GM21576 (cell line): Measurements from ENCODE around the gene PROSER3.
"Not testable (repeated sequence)": the region's sequence is repeated elsewhere in the genome, so short reads cannot be mapped to it uniquely, and the experiment has no call there.

Experiments used
- ATAC-seq: cut with Tn5 transposase; IDR thresholded peaks from one replicate; pipeline ENCODE4 v1.9.1; 2021; ENCODE audit warnings: mild to moderate bottlenecking, moderate library complexity; ENCODE audit not compliant: unreplicated experiment

The PROSER3 gene

DNA sequence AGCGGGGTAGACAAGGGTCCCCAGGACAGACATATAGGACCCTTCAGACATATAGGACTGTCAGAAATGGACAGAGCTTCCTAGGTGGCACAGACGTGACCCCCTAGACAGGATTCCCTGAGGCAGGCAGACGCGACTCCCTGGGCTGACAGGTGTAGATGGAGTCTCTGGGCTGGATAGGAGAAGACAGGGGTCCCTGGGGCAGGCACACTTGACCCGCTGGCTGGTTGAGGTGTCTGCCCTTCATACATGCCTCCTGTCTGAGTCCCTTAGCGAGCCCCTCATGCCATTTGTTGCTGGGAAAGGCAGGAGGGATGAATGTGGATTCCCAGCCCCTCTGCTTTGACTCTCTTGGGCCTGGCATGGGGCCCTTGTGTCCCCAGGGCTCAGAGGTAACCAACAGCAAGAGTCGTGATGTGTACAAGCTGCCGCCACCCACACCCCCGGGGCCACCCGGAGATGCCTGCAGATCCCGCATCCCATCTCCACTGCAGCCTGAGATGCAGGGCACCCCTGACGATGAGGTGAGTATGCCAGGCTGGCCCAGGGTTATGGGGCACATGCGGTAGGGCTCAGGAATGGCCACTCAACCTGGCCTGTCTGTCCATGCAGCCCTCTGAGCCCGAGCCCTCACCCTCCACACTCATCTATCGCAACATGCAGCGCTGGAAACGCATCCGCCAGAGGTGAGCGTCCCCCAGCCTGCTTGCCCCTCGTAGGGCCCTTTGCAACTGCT is 4.2 kb upstream of the PROSER3 start:
- ATAC-seq = no peak

GRCh38 chr19:35754370-35755130 is 3.4 kb upstream of the PROSER3 start:
- ATAC-seq = no peak

GRCh38 chr19:35755131-35755549 is 2.8 kb upstream of the PROSER3 start:
- no peak for ATAC-seq

DNA sequence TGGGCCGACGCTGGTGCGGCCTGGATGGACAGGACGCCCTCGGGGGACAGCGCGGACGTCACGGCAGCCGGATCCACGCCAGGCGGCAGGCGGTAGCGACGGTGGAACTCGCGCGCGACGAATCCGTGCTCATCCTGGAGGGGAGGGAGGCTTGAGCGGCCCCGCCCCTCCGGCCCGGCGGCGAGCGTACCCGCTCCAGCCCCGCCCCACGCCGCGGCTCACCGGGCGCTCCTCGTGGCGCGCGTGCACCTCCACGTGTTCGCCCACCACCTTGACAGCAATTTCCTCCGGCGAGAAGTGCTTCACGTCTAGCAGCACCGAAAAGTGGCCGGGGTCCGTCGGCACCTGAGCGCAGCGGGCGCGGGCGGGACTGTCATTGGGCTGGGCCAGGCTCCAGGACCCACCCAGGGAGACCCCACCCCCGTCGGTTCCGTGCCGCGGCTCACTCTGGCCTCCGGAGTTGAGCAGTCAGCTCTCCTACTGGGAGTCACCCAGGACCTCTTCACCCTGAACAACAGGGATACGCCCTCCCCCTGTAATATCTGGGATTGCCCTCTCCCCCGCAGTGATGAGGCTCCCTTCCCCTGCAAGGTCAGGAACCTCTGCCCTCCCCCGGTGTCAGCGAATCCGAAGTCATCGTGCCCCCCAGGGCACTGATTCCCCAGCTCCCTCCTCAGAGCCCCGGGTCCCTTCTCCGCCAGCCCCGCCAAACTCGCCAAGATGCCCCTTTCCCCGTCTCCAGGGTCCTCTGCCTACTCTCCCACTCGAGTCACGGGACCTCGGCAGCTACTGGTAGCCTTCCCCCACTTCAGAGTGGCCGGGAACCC is 2.2 kb upstream of the PROSER3 start:
- ATAC-seq = no peak

- no peak for ATAC-seq
Observed at GRCh38 chr19:35756377-35757230, 1.4 kb upstream of the PROSER3 start, which contains the start of gene HSPB6. HSPB6 (minus strand) TSS chr19:35757029; CDS start chr19:35757008, 21 bp downstream.

- ATAC-seq = no peak
Observed at GRCh38 chr19:35757231-35757748, 686 bp upstream of the PROSER3 start.

GRCh38 chr19:35759697-35760096 is 1.7 kb downstream of the PROSER3 start:
- no peak for ATAC-seq

DNA sequence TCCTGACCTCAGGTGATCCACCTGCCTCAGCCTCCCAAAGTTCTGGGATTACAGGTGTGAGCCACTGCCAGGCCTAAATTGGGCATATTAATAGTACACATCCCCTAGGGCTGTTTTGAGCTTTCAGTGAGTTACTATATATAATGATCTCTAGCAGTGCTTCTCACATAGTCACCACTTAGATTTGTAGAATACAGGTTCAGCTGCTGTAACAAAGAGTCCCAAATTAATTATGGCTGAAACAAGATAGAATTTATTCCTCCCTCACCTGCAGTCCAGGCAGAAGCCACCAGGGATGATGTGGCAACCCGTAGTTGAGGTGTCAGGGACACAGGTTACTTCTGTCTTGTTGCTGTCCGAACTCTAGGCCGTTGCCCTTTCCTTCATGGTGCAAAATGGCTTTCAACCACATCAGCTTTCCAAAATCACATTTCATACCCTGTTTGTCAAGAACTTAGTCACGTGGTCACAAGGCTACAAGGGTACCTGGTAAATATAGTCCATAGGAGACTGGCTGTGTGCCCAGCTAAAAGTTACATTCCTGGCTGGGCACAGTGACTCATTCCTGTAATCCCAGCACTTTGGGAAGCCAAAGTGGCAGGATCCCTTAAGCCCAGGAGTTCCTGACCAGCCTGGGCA is 2.9 kb downstream of the PROSER3 start:
- no peak for ATAC-seq

- ATAC-seq = no peak
Observed at GRCh38 chr19:35764432-35765315, 6.7 kb downstream of the PROSER3 start.

DNA sequence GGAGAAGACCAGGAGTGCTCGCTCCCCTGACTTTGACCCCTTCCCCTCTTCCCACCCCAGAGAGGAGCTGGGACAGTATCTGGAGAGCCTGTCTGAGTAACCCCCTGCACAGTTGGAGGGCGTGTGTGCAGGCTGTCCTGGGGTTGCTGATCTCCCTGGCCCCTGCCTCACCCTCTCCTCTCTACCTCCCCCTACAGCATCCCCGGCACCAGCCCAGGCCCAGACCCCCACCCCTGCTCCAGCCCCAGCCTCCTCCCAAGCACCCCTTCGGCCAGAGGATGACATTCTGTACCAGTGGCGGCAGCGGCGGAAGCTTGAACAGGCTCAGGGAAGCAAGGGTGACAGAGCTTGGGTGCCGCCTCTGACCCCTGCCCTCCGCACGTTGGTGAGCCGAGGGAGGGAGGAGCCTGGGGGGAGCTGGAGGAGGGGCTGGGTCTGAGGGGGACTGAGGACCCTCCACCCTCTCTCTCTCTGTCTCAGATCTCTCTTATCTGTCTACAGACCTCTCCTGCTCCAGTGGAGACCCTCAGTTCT is 8.7 kb downstream of the PROSER3 start:
- no peak for ATAC-seq

- ATAC-seq = no peak
Observed at GRCh38 chr19:35767288-35768081, 9.5 kb downstream of the PROSER3 start.

GRCh38 chr19:35768082-35768421 is 10.1 kb downstream of the PROSER3 start:
- ATAC-seq = no peak

DNA sequence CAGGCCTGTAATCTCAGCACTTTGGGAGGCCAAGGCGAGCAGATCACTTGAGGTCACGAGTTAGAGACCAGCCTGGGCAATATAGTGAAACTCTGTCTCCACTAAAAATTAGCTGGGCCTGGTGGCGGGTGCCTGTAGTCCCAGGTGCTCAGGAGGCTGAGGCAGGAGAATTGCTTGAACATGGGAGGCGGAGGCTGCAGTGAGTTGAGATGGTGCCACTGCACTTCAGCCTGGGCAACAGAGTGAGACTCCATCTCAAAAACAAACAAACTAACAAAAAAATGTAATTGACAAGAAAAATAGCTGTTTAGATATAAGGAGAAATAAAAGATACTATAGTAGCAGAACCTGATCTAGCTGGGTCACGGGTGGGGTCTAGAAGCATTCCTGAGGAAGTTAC is 14.4 kb downstream of the PROSER3 start:
- not testable (repeated sequence) for ATAC-seq

DNA sequence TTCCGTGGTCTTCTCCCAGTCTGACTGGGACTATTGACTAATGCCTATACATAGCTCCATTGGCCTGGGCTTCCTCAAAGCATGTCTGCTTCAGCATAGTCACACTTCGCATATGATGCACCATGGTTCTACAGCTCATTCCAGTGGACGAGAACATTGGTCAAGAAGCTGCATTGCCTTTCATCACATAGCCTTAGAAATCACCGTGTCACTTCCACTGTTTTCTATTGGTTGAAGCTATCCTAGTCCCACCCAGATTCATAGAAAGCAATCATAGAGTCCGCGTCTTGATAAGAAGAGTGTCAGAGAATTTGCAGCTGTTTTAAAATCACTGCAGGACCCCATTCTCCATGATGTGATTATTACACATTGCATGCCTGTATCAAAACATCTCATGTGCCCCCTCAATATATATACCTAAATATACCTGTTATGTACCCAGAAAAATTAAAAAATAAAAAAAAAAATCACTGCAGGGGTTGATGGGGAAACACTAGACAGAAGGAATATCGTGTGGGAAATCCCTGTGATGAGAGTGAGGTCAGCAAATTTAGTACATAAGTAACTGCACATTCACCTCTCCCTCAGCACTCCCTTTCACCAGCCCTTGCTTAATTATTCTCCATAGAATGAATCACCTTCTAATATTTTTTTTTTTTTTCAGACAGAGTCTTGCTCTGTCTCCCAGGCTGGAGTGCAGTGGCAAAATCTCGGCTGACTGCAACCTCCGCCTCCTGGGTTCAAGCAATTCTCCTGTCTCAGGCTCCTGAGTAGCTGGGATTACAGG is 15.2 kb downstream of the PROSER3 start:
- ATAC-seq = no peak

- ATAC-seq = no peak
Observed at GRCh38 chr19:35774274-35775045, 16.5 kb downstream of the PROSER3 start.

- no peak for ATAC-seq
Observed at GRCh38 chr19:35775046-35775297, 17.0 kb downstream of the PROSER3 start.
